Measurements from ENCODE around the gene ADGRF5.

Gene ADGRF5

DNA sequence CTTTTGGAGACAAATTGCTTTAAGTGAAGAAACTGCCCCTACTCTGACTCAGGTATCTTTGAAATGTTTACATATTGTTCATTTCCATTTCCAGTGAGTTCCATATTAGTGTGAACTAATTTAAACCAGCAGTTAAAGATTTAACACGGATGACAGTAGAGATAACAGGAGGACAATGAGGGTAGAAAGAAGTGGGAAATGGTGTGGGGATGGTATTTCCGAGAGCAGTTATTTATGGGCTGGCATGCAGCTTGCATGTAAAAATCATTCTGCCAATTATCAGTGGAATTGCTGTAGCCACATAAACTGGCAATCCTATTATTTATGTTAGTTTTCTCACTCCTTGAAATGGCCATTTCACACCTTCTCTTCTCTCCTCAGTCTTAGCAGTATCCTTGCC is 8.6 kb upstream of the ADGRF5 start:
- DNase-seq (ENCODE audit: low read depth): no peak

DNA sequence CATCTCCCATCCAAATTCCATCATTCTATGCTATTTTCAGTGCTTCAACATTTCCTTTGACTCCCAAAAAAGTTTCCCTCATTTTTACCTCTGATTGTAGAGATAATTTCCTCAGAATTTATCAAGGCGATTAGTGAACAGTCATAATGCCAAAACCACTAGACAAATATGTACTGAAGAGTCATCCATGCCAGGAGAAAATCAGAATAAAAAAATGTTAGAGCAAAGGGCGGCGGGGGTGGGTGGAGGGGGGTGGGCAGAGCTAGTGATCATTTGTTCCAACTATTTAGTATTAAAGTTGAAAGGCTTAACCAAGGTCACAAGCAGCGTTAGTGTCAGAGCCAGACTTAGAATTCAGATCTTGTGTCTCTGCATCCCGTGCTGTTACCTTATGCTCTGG is 5.3 kb upstream of the ADGRF5 start:
- no peak for DNase-seq (ENCODE audit: low read depth)

GRCh38 chr6:46926481-46926880 is 4.7 kb upstream of the ADGRF5 start:
- DNase-seq (ENCODE audit: low read depth): no peak

DNA sequence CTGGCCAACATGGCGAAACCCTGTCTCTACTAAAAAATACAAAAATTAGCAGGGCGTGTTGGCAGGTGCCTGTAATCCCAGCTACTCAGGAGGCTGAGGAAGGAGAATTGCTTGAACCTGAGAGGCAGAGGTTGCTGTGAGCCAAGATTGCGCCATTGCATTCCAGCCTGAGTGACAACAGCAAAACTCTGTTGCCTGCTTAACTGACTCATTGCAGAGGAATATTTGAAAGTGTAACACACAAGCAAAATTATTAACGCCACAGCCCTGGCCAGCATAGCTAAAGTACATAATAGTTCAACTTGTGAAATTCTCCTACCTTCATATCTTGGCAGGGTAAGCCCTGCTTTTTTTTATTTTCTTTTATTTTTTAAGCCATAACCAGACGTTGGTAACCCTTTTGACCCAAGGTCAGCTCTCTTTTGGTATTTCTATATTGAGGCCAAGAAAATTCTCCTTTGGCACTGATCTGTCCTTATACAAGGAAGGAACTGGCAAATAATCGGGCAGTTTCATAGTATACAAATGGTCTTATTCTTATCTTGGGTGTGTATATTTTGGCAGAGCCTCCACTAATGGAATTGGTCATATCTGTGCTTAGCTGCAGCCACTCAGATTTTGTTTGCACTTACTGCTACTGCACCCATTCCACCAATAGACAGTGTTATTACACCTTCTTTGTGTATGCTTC is 4.0 kb upstream of the ADGRF5 start:
- DNase-seq (ENCODE audit: low read depth): no peak

DNA sequence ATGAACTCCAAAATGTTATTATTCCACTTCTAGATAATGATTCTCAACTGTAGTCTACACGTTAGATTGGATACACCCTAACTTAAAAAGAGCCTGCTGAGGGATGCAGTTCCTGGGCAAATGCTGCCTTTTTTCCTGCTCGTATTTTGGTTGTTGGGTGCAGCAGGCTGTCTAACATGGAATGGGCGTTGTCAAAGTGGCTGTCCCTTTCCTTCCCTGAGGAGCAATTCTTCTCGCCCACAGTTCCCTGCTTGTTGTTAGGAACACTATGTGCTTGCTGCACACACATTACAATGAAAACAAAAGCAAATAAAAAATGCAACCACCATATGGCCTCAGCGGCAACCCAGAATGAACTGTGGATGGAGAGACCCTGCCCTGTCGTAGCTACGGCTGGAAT is 1.7 kb upstream of the ADGRF5 start:
- DNase-seq (ENCODE audit: low read depth): no peak

- DNase-seq (ENCODE audit: low read depth): no peak
These were observed 679 bp downstream of the ADGRF5 start for GRCh38 chr6:46921059-46921458.

DNA sequence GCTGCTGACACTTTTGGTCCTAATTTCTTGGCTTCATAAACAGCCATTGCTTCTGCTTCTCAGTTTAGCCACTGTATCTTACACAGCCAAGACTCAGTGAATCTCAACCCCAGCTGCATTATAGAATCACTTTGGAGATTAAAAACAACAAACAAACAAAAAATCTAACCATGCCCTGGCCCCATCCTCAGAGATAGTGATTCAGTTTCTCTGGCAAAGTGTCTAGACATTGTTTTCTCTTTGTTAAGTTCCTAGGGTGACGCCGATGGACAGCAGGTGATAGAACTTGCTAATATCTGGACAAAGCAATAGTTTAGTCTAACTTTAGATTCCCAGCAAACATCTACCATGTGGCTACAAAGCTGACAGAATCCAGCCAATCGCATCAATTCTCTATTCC is 2.9 kb downstream of the ADGRF5 start:
- DNase-seq (ENCODE audit: low read depth): no peak

DNA sequence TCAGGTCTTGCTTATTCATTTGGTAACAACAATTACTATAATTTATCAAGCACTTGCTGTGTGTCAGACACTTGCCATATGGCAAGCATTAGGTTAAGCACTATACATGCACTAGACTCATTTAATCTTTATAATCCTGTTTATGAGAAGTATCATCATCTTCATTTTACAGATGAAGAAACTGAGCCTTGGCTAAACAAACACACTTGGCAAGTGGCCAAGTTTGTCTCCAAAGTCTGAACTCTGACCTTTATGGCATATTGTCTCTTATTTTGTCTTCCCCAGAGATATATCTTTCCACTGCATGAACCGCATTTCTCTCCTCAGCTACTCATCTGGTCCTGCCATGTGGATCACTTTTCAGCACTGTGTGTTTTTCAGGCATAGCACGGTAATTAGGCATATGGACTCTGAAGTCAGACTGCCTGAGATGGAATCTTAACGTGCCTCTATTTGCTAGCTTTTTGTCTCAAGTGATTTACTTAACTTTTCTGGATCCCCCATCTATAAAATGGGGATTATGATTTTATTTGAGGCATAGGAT is 4.7 kb downstream of the ADGRF5 start:
- DNase-seq (ENCODE audit: low read depth): no peak

DNA sequence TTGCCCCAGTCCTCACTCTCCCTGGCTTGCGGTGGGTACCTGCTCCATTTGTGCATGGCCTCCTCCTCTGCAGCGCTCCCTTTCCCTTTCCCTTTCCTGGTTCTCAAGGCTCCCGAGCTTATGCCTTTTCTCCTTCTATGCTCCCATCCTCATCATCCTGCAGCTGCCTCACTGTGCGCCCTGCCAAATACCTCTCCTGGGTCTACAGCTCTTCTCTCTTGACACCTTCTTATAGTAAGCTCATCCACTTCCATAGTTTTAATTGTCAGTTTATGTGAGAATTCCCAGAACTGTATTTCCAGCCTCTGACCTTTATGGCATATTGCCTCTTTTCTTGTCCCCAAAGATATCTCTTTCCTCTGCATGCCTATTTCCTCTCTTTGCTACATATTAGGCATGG is 5.9 kb downstream of the ADGRF5 start:
- DNase-seq (ENCODE audit: low read depth): no peak

DNA sequence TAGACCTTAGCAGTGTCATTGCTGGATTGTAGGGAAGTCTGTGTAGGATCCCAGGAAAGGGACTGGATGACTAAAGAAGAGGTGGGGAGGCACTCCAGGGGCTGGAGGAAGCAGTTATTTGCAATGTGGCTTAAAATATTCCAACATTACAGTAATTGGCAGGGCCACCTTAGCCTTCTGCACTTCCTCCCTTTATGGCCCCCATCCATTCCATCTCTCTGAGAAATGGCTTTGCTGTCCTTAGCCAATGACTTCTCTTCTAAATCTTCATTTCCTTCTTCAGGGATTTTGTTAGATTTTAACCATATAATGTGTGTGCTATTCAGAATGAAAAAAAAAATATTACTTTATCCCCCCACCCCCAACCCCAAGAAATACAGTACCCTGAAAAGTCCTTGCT is 6.4 kb downstream of the ADGRF5 start:
- DNase-seq (ENCODE audit: low read depth): no peak

DNA sequence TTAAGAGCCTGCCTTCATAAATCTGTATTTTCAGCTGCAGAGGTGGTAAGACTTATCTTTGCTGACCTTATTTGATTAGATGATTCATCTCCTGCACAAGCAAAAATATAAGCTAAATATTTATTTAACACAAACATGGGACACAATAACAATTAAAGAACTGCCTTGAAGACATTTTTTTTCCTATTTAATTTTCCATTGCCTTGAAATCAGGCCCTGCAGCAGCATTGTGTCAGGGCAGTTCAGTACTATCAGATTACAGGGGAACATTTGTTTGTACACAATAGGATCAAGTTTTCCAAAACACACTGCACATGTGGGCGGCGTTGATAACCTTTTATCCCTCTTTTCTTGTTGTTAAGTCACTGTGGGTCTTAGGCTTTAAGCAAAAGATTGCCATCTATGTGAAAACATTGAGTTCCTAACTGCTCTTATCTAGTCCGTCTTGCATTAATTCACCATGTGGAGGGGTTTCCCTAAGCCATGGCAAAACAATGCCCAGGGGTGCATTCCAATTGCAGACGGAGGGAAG is 7.4 kb downstream of the ADGRF5 start:
- DNase-seq (ENCODE audit: low read depth): no peak

DNA sequence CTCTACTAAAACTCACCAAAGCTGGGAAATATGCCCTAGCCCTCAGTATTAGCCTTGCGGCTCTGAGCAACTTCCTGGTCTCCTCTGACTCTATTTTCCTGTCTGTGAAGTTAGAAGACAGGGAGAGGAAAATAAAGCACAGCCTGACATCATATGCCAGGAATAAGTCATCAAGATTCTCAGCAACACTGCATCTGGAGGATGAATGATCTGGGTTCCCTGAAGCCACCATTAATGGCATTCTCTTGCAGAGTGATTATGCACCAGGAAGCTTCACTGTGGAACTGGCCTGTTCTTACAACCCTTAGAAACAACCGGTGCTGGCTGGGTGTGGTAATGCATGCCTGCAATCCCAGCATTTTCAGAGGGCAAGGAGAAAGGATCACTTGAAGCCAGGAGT is 12.4 kb downstream of the ADGRF5 start:
- no peak for DNase-seq (ENCODE audit: low read depth)

DNA sequence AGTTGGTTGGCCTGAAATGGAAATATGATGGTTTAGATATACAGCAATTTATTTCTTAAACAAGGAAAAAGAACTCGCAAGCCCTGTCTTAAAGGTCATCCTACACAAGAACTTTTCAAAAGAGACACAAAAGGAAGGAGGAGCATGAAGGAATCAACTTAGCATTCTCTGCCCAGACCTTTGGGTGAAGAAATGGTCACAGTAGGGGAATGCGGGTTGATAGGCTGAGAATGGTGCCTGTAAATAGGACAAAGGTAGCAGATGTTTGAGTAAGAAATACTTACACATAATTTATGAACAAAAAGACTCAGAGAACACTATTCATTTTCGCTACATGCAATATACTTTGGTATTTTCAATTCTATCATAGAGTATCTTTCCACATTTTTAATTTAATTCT is 15.0 kb downstream of the ADGRF5 start:
- DNase-seq (ENCODE audit: low read depth): no peak

DNA sequence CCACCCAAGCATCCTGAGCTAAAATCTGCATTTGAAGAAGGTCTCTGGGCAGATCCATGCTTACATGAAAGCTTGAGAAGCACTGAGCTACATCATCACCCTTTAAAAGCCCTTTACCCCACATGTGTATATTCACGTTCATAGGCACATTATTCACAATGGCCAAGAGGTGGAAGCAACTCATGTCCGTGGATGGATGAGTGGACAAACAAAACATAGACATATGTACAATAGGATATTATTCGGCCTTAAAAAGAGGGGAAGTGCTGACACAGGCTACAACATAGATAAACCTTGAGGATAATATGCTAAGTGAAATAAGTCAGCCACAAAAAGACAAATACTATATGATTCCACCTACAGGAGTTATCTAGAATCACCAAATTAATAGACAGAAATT is 17.6 kb downstream of the ADGRF5 start:
- DNase-seq (ENCODE audit: low read depth): no peak

DNA sequence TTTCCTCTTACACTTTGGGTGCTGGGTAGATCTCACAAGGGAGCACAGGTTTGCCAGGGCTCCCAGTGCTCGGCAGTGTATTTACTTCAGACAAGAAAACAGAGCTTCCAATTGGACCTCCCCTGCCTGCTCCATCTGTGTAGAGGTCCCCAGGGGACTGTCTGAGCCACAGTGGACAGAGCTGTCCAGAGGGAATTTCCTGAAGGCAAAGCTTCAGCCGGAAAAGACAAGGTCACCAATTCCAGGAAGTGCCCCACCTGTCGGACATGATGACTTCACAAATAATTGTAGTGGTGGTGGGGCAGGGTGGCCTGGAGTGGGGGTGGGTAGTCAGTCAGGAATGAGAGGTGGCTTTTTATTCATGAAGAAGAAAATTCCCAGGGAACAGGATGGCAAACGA is 18.6 kb downstream of the ADGRF5 start:
- no peak for DNase-seq (ENCODE audit: low read depth)

DNA sequence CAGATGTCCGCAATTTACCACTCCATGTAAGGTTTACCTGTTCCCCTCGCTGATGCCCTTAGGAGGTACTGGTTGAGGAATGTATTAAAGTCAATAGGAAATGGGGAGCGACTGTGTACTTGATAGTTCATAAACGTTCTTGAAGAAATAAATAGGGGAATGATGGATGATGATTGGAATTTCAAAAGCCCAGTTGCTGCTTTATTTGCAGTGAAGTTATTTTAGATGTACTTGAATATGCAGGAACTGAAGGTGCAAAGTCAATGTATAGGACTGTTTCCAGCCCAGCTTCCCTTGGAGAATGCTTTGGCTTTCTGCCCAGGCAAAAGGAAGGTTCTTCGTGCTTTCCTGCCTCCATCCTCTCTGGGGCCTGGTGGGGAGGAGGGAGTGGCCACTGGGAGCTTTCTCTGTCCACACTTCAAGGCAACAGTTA is 19.8 kb downstream of the ADGRF5 start:
- DNase-seq (ENCODE audit: low read depth): no peak

GRCh38 chr6:46900266-46900665 is 21.5 kb downstream of the ADGRF5 start:
- DNase-seq (ENCODE audit: low read depth): no peak

DNA sequence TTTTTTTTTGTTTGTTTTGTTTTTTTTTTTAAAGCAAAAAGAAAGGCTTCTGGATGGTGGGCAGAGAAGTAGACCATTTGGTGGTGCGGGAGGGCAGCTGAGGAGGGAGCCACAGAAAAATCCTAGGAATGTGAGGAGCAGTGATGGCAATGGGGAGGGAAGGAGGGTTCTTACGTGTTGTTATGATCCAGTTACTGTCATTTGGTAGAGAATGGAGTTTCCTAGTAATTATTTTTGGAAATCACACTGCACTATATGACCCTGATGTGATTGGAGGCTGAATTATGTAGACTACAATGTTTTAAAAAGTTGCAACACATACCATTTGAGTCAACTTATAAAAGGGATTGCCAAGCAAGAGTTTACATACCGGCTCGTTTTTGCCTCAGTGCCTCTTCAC is 22.1 kb downstream of the ADGRF5 start:
- DNase-seq (ENCODE audit: low read depth): no peak

DNA sequence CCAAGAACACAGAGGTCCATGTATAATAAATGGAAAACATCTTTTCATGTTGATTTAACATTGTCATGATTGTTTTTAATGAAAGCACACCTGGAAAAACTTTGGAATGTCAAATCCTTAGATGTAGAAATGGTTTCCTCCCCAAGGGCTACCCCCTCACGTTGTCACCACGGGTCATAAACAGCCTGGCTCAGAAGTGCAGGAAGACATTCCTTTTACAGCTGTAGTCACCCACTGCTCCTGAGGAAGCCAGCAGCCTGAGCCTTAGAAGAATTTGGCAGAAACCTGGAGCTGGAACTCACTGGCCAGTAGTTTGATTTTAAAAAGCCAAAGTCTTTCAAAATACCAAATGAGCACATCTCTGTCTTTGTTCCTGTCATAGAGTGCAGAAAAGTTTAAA is 23.7 kb downstream of the ADGRF5 start:
- no peak for DNase-seq (ENCODE audit: low read depth)

- DNase-seq (ENCODE audit: low read depth): no peak
These were observed 24.9 kb downstream of the ADGRF5 start for GRCh38 chr6:46896871-46897270.

DNA sequence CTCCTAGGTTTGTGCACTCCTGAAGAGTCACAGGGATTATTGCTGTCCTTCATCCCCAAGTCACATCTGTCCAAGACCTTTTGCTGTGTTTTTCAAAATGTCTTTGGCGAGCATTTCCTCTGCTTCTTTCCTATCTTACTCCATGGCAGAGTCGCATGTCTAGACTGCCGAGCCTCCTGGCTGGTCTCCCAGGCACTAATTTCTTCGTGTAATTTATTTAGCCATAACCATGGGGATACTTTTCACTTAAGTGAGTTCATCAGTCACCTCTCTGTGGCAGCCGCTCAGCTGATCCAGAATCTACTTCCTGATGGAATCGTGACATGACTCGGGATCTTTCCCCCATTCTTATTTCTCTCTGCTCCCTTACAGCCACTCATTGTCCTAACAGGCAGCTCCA is 25.8 kb downstream of the ADGRF5 start:
- no peak for DNase-seq (ENCODE audit: low read depth)

DNA sequence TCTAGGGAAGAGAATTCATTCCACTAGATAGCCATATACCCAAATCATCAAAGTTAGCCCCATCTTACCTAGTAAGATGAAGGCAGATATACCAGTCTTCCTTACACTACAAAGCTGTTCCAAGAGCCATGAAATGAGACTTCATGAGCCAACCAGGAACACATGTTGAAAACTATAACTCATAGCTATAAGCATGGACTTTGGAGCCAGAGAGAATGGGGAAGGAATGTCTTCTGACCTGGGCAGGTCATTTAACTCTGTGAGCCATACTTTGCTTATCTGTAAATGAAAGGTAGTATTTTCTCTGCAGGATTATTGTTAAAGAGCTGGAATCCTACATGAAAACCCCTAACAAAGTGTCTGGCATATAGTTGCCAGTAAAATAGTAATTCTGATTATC is 27.3 kb downstream of the ADGRF5 start:
- DNase-seq (ENCODE audit: low read depth): no peak

DNA sequence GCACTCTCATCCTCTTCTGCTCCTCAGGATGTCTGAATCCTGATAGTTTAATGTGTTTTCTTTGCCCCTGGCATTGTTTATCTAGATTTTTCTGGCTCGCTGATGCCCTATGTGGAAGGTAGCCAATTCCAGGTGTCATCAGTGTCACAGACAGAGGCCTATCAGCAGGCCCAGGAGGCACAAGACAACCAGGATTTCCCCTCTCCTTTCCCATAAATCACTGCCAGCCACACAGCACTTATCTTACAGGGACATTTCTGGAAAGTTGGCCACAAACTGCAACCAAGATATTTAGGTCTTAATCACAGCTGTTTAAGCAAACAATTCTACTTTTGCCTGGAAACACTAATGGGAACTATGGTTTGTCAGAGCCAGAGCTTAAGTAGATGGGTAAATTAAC is 28.1 kb downstream of the ADGRF5 start:
- DNase-seq (ENCODE audit: low read depth): no peak

DNA sequence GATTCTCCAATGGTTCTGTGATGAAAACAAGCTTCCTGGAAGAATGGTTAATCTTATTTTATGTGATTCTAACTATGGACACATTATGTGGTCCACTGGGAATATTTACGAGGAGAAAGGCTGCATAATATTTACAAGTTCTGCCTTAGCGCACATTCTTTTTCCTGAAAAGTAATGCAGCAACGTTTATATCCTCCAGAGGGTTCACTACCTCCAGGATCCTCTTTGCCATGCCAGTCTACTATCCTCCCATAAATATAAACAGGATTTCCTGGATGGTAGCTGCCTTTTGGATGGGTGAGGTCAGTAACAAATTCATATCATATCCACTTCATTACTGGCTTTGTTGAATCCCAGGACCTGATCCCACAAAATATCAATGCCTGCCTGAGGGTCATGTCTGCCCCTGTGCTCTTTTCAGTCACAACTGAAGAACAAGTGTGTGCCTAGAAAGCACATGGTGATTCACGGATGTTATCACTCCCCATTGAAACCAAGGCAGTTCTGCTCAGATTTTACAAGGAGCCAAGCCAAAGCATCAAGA is 30.4 kb downstream of the ADGRF5 start:
- no peak for DNase-seq (ENCODE audit: low read depth)

Measured in stimulated activated CD8-positive, alpha-beta memory T cell treated with anti-CD3 and anti-CD28 coated beads, Interleukin-4, amount 100 ng/mL, for 24 hours (primary cell).